SK-N-MC (cell line): ENCODE results near the gene MED22.

Source experiments
- DNase-seq: peaks from one replicate; pipeline ENCODE4 v3.0.0-alpha.2; 2011; ENCODE audit warnings: low read depth, low spot score
- H3K27ac ChIP-seq: fragments of 200-600 bp; sonication (generic); 2 replicates; pipeline ENCODE4 v1.5.1; 2016; ENCODE audit warnings: mixed run types
- H3K36me3 ChIP-seq: fragments of 200-600 bp; sonication (generic); 2 replicates; pipeline ENCODE4 v1.6.1; 2017; ENCODE audit warnings: antibody characterized with exemption, low read length, mixed read lengths; ENCODE audit not compliant: insufficient read depth
- H3K4me3 ChIP-seq: fragments of 200-600 bp; sonication (generic); 2 replicates; pipeline ENCODE4 v1.5.1; 2016
- H3K9ac ChIP-seq: fragments of 200-600 bp; sonication (generic); 2 replicates; pipeline ENCODE4 v1.8.0; 2017; ENCODE audit warnings: mixed run types, mixed read lengths; ENCODE audit not compliant: insufficient read length
- H3K9me3 ChIP-seq: fragments of 200-600 bp; sonication (generic); 2 replicates; pipeline ENCODE4 v1.6.1; 2017; ENCODE audit warnings: low read depth, mild to moderate bottlenecking, antibody characterized with exemption, low read length, moderate library complexity, mixed read lengths
- EZH2 ChIP-seq: fragments of 200-600 bp; sonication (generic); IDR thresholded peaks from one replicate; pipeline ENCODE4 v1.6.1; 2017; ENCODE audit warnings: antibody characterized with exemption
- FOXP2 ChIP-seq: optimal IDR thresholded peaks from 2 replicates; pipeline ENCODE3; 2011; ENCODE audit warnings: mild to moderate bottlenecking, moderate library complexity; ENCODE audit not compliant: insufficient read depth; ENCODE audit errors: extremely low read length, control extremely low read depth
- POLR2AphosphoS5 ChIP-seq: IDR thresholded peaks from 2 replicates; pipeline ENCODE4 v1.6.1; 2012; ENCODE audit warnings: mild to moderate bottlenecking, low read depth, low read length, borderline replicate concordance

MED22 gene

DNA sequence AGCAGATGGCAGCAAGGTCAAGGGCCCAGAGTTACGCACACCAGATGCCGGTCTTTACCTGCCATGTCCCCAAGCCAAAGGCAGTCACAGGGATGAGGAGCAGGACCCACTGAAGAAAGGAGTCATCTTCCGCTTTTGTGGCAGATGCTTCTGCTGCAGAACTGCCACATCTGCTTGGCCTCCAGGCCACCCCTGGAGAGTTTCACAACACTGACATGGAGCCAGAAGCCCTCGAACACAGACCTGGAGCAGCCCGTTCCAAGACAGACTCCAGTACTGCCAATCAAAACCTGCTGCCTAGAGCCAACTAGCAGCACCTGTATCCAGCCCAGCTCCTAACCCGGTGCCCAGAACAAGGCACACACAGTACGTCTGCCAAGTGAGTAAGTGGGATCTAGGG, 6.8 kb upstream of the MED22 start:
- Histone ChIP-seq H3K9me3 (no peaks in the 10 kb centered on the region), H3K9ac (no peak overlapping the region), H3K4me3 (peak overlapping the region; percentile 92; the same call in 1 of the 2 replicates), H3K36me3 (peaks cover 32% of the 10 kb centered on the region), H3K27ac (no peak overlapping the region)
- no peak for TF ChIP-seq EZH2
- TF ChIP-seq FOXP2 = no peak
- no peak for TF ChIP-seq POLR2AphosphoS5
- DNase-seq = no peak

DNA sequence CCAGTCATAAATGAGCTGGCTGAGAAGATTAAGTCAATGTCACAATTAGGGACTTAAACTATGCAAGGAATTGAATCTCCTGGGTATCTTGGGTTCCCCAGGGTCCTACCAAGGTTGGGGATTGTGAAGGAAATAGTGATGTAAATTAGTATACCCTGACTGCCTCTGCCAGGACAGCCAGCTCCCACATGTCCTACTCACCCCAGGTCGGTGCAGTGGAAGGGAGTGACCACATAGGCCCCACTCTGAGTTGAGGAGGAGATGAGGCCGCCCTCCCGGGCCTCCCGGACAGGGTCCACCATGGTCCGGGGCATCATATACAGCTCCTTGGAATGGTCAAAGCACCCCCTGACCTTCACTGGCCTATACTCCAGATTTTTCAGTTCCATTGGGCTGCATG, 5.6 kb upstream of the MED22 start:
- TF ChIP-seq POLR2AphosphoS5 (no peak; the same call in 1 of the 2 replicates), EZH2 (no peak), FOXP2 (no peak)
- Histone ChIP-seq H3K9me3 (no peaks in the 10 kb centered on the region), H3K27ac (peak overlapping the region; percentile 54), H3K9ac (no peak overlapping the region), H3K4me3 (no peak overlapping the region), H3K36me3 (peaks cover 44% of the 10 kb centered on the region)
- DNase-seq = no peak

DNA sequence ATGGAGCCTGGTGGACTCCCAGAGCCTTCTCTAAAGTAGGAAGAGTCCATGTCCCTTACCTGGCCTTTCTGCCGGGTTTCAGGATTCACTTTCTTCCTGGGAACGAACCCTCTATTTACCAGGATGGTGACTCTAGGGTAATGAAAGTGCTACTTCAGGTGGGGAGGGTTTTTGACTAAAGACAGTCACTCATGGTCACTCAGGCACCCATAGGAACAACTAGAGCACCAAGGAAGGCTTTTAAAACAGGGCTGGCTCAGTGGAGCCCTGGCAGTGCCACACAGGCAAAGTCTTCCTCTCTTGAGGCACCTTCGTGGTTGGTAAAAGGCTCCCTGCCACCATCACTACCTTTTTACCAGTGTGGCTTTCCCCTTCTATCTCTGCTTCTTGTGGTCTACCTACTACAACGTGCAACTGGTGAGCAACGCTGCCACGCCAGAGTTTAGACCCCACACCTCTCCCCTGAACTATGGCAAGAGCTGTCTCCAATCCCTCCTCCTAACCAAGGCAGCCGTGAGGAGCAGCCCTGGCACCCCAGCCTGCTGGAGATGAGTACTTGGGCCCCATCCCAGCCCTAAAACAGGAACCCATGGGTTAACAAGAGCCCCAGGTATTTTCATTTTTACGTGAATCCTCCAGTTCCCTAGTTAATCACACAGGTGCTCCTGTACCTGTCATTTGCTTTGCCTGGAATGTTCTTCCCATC, 4.9 kb upstream of the MED22 start:
- peaks cover 45% of the 10 kb centered on the region for H3K36me3 ChIP-seq
- no peak for TF ChIP-seq EZH2
- no peak; the same call in none of the 2 replicates for TF ChIP-seq POLR2AphosphoS5
- no peak for TF ChIP-seq FOXP2
- no peaks in the 10 kb centered on the region for H3K9me3 ChIP-seq
- no peak for DNase-seq
- peak overlapping the region; percentile 54 for H3K27ac ChIP-seq
- H3K9ac ChIP-seq = no peak overlapping the region
- H3K4me3 ChIP-seq = no peak overlapping the region

DNA sequence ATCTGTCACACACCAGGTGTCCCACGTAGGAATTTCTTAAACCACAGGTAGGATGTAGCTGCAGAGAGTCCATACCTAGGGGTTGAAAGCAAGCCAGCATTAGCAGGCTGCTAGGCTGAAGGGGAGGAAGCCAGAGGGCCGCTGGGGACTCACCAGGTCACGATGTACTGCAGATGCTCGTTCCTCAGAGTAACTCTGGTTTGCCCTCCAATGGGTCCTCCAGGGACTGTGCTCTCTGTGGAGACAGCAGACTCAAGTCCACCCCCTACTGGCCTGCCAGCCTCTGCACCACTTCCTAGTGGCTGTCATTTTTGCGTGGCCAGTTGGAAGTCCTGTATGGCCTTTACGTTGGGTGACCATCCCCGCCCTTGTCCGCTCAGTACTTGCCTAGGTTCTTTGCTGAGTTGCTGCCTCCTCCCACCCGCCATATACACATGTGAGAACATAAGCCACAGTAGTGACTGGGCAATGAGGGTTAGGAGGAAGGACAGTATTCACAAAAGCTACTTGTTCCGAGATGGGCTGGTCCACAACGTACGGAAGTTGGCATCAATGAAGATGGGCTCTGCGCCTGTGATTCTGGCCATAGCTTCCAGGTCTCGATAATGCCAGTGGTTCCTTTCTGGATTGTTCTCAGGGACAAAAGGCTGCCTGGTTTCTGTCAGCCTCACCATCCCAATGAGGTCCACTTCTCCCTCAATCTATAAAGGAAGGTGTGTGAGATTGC, 4.1 kb upstream of the MED22 start:
- Histone ChIP-seq H3K27ac (peak overlapping the region; percentile 53), H3K4me3 (no peak overlapping the region), H3K9ac (no peak overlapping the region), H3K36me3 (peaks cover 45% of the 10 kb centered on the region), H3K9me3 (no peaks in the 10 kb centered on the region)
- TF ChIP-seq EZH2 (no peak), POLR2AphosphoS5 (peak; percentile 39; the same call in 1 of the 2 replicates), FOXP2 (no peak)
- DNase-seq = no peak

DNA sequence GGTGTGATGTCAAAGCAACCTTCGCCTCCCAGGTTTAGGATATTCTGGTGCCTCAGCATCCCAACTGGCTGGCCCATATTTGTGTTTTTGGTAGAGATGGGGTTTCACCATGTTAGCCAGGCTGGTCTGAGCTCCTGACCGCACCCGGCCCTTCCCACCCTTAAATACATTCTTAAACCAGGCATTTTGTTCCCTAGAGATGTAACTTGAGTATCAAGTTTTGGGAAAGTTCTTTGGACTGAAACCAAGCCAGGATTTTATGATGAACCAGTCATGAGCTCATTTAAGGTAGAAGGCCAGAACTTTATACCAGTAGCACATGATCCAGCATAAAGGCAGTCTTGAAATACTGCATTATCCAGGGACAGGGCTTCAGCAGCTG, 3.6 kb upstream of the MED22 start:
- H3K9ac ChIP-seq = no peak overlapping the region
- H3K27ac ChIP-seq = peak overlapping the region; percentile 97; the same call in 1 of the 2 replicates
- H3K4me3 ChIP-seq = no peak overlapping the region
- H3K9me3 ChIP-seq = no peaks in the 10 kb centered on the region
- no peak for DNase-seq
- H3K36me3 ChIP-seq = peaks cover 45% of the 10 kb centered on the region
- TF ChIP-seq EZH2 = no peak

DNA sequence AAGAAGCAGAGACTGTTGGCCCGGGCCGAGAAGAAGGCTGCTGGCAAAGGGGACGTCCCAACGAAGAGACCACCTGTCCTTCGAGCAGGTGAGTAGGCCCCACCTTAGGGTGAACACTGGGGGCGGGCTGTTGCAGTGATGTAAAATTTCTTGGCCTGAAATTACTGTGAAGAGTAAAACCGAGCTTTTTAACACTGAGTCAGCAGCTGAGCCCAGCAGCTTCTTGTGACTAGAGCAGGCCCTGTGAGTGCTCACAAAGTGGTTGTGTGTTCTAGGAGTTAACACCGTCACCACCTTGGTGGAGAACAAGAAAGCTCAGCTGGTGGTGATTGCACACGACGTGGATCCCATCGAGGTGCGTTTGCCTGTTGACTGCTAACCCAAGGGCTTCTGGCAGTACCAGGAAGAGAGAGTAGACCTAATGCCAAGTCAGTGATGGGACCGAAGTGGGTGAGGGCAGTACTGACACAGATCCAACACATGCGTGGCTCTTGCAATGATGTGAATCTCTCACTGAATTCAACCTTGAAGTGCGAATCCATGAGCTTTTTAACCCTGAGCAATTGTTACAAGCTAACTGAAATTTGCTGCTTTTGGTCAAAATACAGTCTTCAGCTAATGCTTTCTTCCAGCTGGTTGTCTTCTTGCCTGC, 2.2 kb upstream of the MED22 start:
- peaks cover 59% of the 10 kb centered on the region for H3K36me3 ChIP-seq
- peak overlapping the region; percentile 97 for H3K27ac ChIP-seq
- no peak for DNase-seq
- no peaks in the 10 kb centered on the region for H3K9me3 ChIP-seq
- H3K9ac ChIP-seq = peak overlapping the region; percentile 98
- TF ChIP-seq EZH2 (no peak), POLR2AphosphoS5 (no peak; the same call in 1 of the 2 replicates), FOXP2 (no peak)
- peak overlapping the region; percentile 93 for H3K4me3 ChIP-seq

DNA sequence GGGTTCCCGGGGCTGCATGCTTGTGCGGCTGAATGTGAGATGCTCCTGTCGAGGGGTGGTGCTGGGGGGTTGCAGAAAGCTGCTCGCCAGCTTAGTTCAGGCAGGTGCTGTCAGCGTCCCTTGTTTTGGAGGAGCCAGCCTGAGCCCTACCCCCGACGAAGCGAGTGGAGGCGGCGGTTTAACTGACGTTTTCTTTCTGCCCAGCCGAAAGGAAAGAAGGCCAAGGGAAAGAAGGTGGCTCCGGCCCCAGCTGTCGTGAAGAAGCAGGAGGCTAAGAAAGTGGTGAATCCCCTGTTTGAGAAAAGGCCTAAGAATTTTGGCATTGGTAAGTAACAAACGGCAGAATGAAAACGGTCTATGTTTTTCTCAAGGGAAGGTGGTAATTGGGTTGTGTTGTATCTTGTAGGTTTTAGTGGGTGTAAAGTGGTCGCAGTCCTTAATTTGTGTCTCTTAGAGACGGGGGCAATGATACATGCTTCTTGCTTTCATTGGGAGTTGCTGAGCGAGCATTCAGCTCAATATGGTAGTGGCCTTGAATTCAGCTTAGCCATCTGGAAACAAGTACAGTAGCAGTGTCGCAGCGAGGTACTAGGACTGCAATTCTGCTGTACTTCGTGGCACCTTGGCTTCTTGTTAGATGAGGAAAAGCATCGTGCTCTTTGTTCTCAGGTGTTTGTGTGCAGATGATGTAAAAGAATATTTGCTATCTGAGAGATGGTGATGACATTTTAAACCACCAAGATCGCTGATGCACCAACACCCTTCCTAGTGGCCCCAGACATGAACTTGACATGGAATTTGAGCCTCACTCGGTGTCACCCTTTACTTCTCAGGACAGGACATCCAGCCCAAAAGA, 1.0 kb upstream of the MED22 start:
- Histone ChIP-seq H3K36me3 (peaks cover 70% of the 10 kb centered on the region), H3K4me3 (peak overlapping the region; percentile 93), H3K9ac (peak overlapping the region; percentile 98), H3K9me3 (no peaks in the 10 kb centered on the region), H3K27ac (peak overlapping the region; percentile 97)
- TF ChIP-seq POLR2AphosphoS5 = no peak
- TF ChIP-seq FOXP2 = no peak
- TF ChIP-seq EZH2 = no peak
- no peak for DNase-seq
